GM23248 (cell line): ENCODE data around the gene KLHDC8A.

Experiments used
- EZH2 ChIP-seq: fragments of 200-600 bp; sonication (generic); IDR thresholded peaks from 2 replicates; pipeline ENCODE4 v1.6.1; 2018; ENCODE audit warnings: antibody characterized with exemption, mild to moderate bottlenecking; ENCODE audit not compliant: insufficient read depth, poor library complexity, severe bottlenecking
- EZH2phosphoT487 ChIP-seq: fragments of 200-600 bp; sonication (generic); IDR thresholded peaks from 2 replicates; pipeline ENCODE4 v1.6.1; 2018; ENCODE audit warnings: antibody characterized with exemption, moderate library complexity, mild to moderate bottlenecking, low read depth; ENCODE audit not compliant: insufficient read depth

DNA sequence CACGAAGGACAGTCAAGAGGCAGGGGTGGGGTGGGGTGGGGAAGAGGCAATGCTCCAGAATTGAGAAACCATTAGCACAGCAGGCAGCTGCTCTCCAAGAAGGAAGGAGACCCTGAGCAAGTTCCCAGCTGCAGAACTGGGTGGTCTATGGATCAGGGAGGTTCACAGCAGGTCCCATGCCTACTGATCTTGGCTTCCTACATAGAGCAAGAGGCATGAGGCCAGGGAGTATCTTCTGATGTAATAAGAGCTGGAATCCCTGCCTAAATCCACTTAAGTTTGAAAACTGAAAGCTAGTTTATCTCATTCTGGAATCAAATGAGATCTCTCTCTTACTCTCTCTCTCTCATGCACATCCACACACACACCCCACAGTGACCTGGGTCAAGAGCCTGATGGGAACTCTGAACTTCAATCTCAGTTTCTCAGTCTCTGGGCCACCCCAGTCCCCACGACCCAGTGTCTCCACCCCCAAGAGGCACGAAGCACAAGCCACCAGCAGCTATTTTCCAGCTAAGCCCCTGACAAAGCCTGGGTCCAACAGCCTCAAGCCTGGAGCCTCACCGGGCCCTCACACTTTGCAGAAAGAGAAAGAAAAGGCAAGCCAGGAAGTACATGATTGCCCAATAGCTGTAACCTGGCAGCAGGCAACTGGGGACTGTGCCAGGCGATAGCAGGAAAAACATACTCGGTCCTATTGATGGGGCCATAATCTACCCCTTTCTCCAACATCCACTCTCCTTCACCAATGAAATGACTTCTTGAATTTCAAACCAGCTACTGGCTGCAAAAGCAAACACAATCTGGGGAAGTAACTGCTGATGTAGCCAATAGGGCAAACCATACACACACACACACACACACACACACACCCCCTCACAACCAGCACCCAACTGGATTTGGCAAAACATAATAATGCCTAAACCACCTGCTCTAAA lies 37.4 kb downstream of the KLHDC8A start:
- TF ChIP-seq EZH2phosphoT487 (no peak), EZH2 (no peak)
